GM12878 (cell line): ENCODE results near the gene SMYD5. TPM values are rescaled to one million over a fixed set of nuclear protein-coding genes. Genes with fewer than 3 reads are reported as not detected.

Experiments
- ATAC-seq: fragments of 200-7000 bp; cut with Tn5 transposase; 3 replicates; pipeline ENCODE4 v1.9.1; 2020; ENCODE audit warnings: mild to moderate bottlenecking, moderate library complexity
- BruUV-seq: library from RNA; stranded (reverse); fragments of 400-500 nt; replicated peaks from 2 replicates; lab custom pipeline; 2021; lab: Mats Ljungman, UMichigan
- CTCF ChIA-PET: fragments of 300-600 bp; sonication (Branson Sonifier 250); formaldehyde crosslinking; extraction: SDS; loops from one replicate; lab custom pipeline; 2021; ENCODE audit warnings: inconsistent platforms; lab: Yijun Ruan, JAX
- POLR2A ChIA-PET: fragments of 350-600 bp; formaldehyde crosslinking; extraction: SDS; loops from one replicate; lab custom pipeline; 2021; ENCODE audit warnings: inconsistent platforms; lab: Charles Lee
- RAD21 ChIA-PET: fragments of 300-600 bp; sonication (Branson Sonifier 250); formaldehyde crosslinking; loops from one replicate; lab custom pipeline; 2023; ENCODE audit warnings: antibody characterized with exemption; ENCODE audit not compliant: unreplicated experiment; lab: Charles Lee
- SMC1A ChIA-PET: fragments of 300-600 bp; sonication (Branson Sonifier 250); formaldehyde crosslinking; loops from one replicate; lab custom pipeline; 2023; ENCODE audit not compliant: unreplicated experiment, uncharacterized antibody; lab: Charles Lee
- DNase-seq: peaks from one replicate; pipeline ENCODE4 v3.0.0-alpha.2; 2011; ENCODE audit warnings: low read depth, low spot score
- FAIRE-seq: peaks from 3 replicates; lab custom pipeline; 2011; peaks lifted over from hg19 to GRCh38; lab: Jason Lieb, UNC
- H2AFZ ChIP-seq: 2 replicates; pipeline ENCODE4 v1.6.0; 2011; ENCODE audit warnings: low read depth, low read length, control low read depth; ENCODE audit not compliant: control insufficient read depth
- H3K27ac ChIP-seq: 2 replicates; pipeline ENCODE4 v1.5.1; 2011; ENCODE audit warnings: control low read depth; ENCODE audit not compliant: control insufficient read depth, insufficient read depth
- H3K27me3 ChIP-seq, 2 experiments: replicated peaks in 1 of 2; 2 replicates each; pipeline versions ENCODE4 v1.6.0 to v1.6.1; 2011; ENCODE audit warnings: low read length in 1 of 2; ENCODE audit not compliant: control insufficient read depth in 2 of 2, insufficient read depth in 2 of 2
- H3K36me3 ChIP-seq, 2 experiments: 2 replicates each; pipeline ENCODE4 v1.5.1; 2011; ENCODE audit warnings: low read length in 1 of 2; ENCODE audit not compliant: control insufficient read depth in 2 of 2, insufficient read depth in 2 of 2
- H3K4me1 ChIP-seq: 2 replicates; pipeline ENCODE4 v1.6.1; 2011; ENCODE audit warnings: mild to moderate bottlenecking, low read length, moderate library complexity, mixed read lengths; ENCODE audit not compliant: control insufficient read depth, insufficient read depth
- H3K4me2 ChIP-seq: 2 replicates; pipeline ENCODE4 v1.6.0; 2011; ENCODE audit warnings: control low read depth; ENCODE audit not compliant: control insufficient read depth, insufficient read depth
- H3K4me3 ChIP-seq: fragments of 200-600 bp; sonication (generic); 2 replicates; pipeline ENCODE4 v1.5.1; 2016
- H3K79me2 ChIP-seq: 2 replicates; pipeline ENCODE4 v1.6.0; 2011; ENCODE audit warnings: low read length; ENCODE audit not compliant: control insufficient read depth, insufficient read depth
- H3K9ac ChIP-seq: 2 replicates; pipeline ENCODE4 v1.8.0; 2011; ENCODE audit warnings: low read length, control low read depth, mixed read lengths; ENCODE audit not compliant: control insufficient read depth, insufficient read depth
- H3K9me3 ChIP-seq: replicated peaks from 3 replicates; pipeline ENCODE4 v1.5.1; 2011; ENCODE audit warnings: mild to moderate bottlenecking, low read length; ENCODE audit not compliant: control insufficient read depth, insufficient read depth
- H4K20me1 ChIP-seq: 2 replicates; pipeline ENCODE4 v1.6.0; 2011; ENCODE audit not compliant: control insufficient read depth, insufficient read depth
- CBFB ChIP-seq: IDR thresholded peaks from 2 replicates; pipeline ENCODE4 v1.6.1; 2016; ENCODE audit warnings: antibody characterized with exemption, low read depth
- EP300 ChIP-seq, 2 experiments: fragments of 150-350 bp in 1 of 2; IDR thresholded peaks; 2 replicates each; pipeline ENCODE4 v1.6.1; 2011 to 2012; ENCODE audit warnings: low read depth in 2 of 2, low read length in 2 of 2, borderline replicate concordance in 1 of 2, improper control_type of control experiment in 1 of 2, inconsistent platforms in 1 of 2; ENCODE audit not compliant: control insufficient read depth in 1 of 2
- FOXK2 ChIP-seq: fragments of 450-650 bp; IDR thresholded peaks from 2 replicates; pipeline ENCODE4 v1.6.1; 2017; ENCODE audit warnings: mild to moderate bottlenecking, moderate library complexity
- HDAC6 ChIP-seq: fragments of 200-600 bp; sonication (generic); IDR thresholded peaks from one replicate; pipeline ENCODE4 v1.8.0; 2017; ENCODE audit warnings: antibody characterized with exemption; ENCODE audit not compliant: unreplicated experiment
- MAX ChIP-seq: IDR thresholded peaks from 2 replicates; pipeline ENCODE4 v1.6.1; 2012; ENCODE audit warnings: low read depth, low read length, improper control_type of control experiment
- MEF2A ChIP-seq: IDR thresholded peaks from 2 replicates; pipeline ENCODE4 v1.6.1; 2011; ENCODE audit warnings: low read depth, mild to moderate bottlenecking, low read length, moderate library complexity; ENCODE audit not compliant: insufficient read depth
- PBX3 ChIP-seq: IDR thresholded peaks from 2 replicates; pipeline ENCODE4 v1.6.1; 2011; ENCODE audit warnings: mild to moderate bottlenecking, low read depth, low read length, moderate library complexity; ENCODE audit not compliant: insufficient replicate concordance
- PKNOX1 ChIP-seq: fragments of 450-650 bp; IDR thresholded peaks from 2 replicates; pipeline ENCODE4 v1.6.1; 2016; ENCODE audit warnings: mild to moderate bottlenecking
- POLR2AphosphoS2 ChIP-seq: IDR thresholded peaks from 2 replicates; pipeline ENCODE4 v1.6.1; 2011; ENCODE audit warnings: low read depth, mild to moderate bottlenecking, low read length, improper control_type of control experiment, moderate library complexity
- RB1 ChIP-seq: fragments of 450-650 bp; formaldehyde crosslinking; IDR thresholded peaks from 2 replicates; pipeline ENCODE4 v1.6.1; 2017; ENCODE audit warnings: mild to moderate bottlenecking, borderline replicate concordance
- SIN3A ChIP-seq: IDR thresholded peaks from 2 replicates; pipeline ENCODE4 v1.6.1; 2012; ENCODE audit warnings: low read depth, low read length, improper control_type of control experiment
- SIX5 ChIP-seq: IDR thresholded peaks from 2 replicates; pipeline ENCODE4 v1.6.1; 2011; ENCODE audit warnings: mild to moderate bottlenecking, low read depth, low read length, moderate library complexity; ENCODE audit not compliant: severe bottlenecking
- SUZ12 ChIP-seq: fragments of 200-600 bp; sonication (generic); IDR thresholded peaks from one replicate; pipeline ENCODE4 v1.6.1; 2018; ENCODE audit warnings: antibody characterized with exemption, mild to moderate bottlenecking; ENCODE audit not compliant: unreplicated experiment
- TCF7 ChIP-seq: IDR thresholded peaks from 2 replicates; pipeline ENCODE4 v1.6.1; 2014; ENCODE audit warnings: antibody characterized with exemption, borderline replicate concordance
- ZNF622 ChIP-seq: fragments of 450-650 bp; IDR thresholded peaks from 2 replicates; pipeline ENCODE4 v1.6.1; 2017; ENCODE audit warnings: mild to moderate bottlenecking, inconsistent platforms
- WGBS: methylation state at CpG from one replicate; pipeline ENCODE4 v1.1.6; 2016; ENCODE audit warnings: low lambda C conversion rate; ENCODE audit not compliant: insufficient replicate concordance, insufficient coverage; ENCODE audit errors: missing lambda C conversion rate; 5-methylcytosine and 5-hydroxymethylcytosine counted together
- in situ Hi-C: fragments of 300-500 bp; cut with MboI; formaldehyde crosslinking; loops from 9 replicates; pipeline ENCODE4 v1.14.3; 2018; ENCODE audit warnings: mixed read lengths
- intact Hi-C: fragments of 100-400 bp; cut with micrococcal nuclease; formaldehyde crosslinking; loops from one replicate; pipeline ENCODE4 v1.14.2; 2022; ENCODE audit not compliant: unreplicated experiment
- polyA plus RNA-seq, 11 experiments: library from polyadenylated mRNA; depleted of rRNA in 4 of 11; unstranded in 6 of 11; stranded (reverse) in 5 of 11; fragments of >200 nt; fragmentation: Nextera tagmentation in 4 of 11; fragmentation: Illumina TruSeq in 1 of 11; extraction: Ambion mirVana in 4 of 11; extraction: Trizol in 1 of 11; gene quantifications; 1 replicate in 1 of 11; 2 replicates in 10 of 11; pipeline versions ENCODE4 v1.2.1 to v1.2.3, GENCODE V29; 2011 to 2016; ENCODE audit warnings: inconsistent platforms in 2 of 11, missing spikeins in 2 of 11, low read depth in 1 of 11
- total RNA-seq, 4 experiments: library from RNA; depleted of rRNA in 3 of 4; stranded (reverse); fragments of >200 nt in 3 of 4; fragmentation: Illumina TruSeq in 1 of 4; extraction: Trizol in 1 of 4; gene quantifications; 2 replicates each; pipeline versions ENCODE4 v1.2.1 to v1.2.3, GENCODE V29; 2013 to 2021
- TF ChIP-seq, protein P1 (sequence below): fragments of 150-350 bp; IDR thresholded peaks from 2 replicates; pipeline ENCODE4 v1.6.1; 2016; ENCODE audit warnings: low read depth, low read length

Gene SMYD5
- total and polyA plus RNA-seq, 10 of the 15 experiments (the other 5 are each of a cell fraction or from before 2014, with no cell fraction given) = 6.1 to 35.3 (median 26.4) TPM

- FAIRE-seq (peak; percentile 93), ATAC-seq (peak; percentile 93), DNase-seq (peak; percentile 97)
- BruUV-seq = no TSS peak
- Histone ChIP-seq H3K27me3 (no peaks in the 10 kb centered on the region), H3K36me3 (peaks cover 0 to 6% of the 10 kb centered on the region in 2 experiments; a peak in 2 of 4 replicates), H3K4me3 (peak within 1 kb of the TSS; percentile 78), H3K4me1 (peaks cover 4% of the 10 kb centered on the region), H3K79me2 (peaks cover 42% of the 10 kb centered on the region), H4K20me1 (0 out of 2 replicates have a peak, but pooled peaks cover 4% of the 10 kb centered on the region), H3K4me2 (peak within 1 kb of the TSS; percentile 99), H3K9me3 (no peaks in the 10 kb centered on the region), H3K9ac (peak within 1 kb of the TSS; percentile 82), H2AFZ (peak within 1 kb of the TSS; percentile 100), H3K27ac (peak within 1 kb of the TSS; percentile 91)
- ChIA-PET POLR2A (interaction anchor here (0.5 to 3.4 kb wide), 9 partner anchors 12 to 58 kb away, joined by 3 to 14 read pairs (median 4); partner anchors contain the start of genes FBXO41 and SMYD5), CTCF (interaction anchor here (0.9 to 9.8 kb wide), 6 partner anchors 14 to 127 kb away, joined by 3 to 99 read pairs (median 8); partner anchors contain the start of genes EGR4, FBXO41 and SMYD5), SMC1A (interaction anchor here (0.8 to 2.4 kb wide), 6 partner anchors 11 to 57 kb away, joined by 3 to 10 read pairs (median 4); no protein-coding TSS in a partner anchor), RAD21 (interaction anchor here (0.5 to 3.2 kb wide), 9 partner anchors 11 to 1719 kb away, joined by 3 to 22 read pairs (median 4); partner anchors contain the start of genes FBXO41 and SMYD5)
- under 1% methylated on average over 56 of the region's 67 CpGs for WGBS
- intact Hi-C loops (loop anchor here (5.0 kb wide), 1 partner anchor 154 kb away; the partner anchor contains the start of gene ALMS1), in situ Hi-C loops (no loop called here)
- TF ChIP-seq HDAC6 = peak; percentile 52
- TF ChIP-seq, protein P1, sequence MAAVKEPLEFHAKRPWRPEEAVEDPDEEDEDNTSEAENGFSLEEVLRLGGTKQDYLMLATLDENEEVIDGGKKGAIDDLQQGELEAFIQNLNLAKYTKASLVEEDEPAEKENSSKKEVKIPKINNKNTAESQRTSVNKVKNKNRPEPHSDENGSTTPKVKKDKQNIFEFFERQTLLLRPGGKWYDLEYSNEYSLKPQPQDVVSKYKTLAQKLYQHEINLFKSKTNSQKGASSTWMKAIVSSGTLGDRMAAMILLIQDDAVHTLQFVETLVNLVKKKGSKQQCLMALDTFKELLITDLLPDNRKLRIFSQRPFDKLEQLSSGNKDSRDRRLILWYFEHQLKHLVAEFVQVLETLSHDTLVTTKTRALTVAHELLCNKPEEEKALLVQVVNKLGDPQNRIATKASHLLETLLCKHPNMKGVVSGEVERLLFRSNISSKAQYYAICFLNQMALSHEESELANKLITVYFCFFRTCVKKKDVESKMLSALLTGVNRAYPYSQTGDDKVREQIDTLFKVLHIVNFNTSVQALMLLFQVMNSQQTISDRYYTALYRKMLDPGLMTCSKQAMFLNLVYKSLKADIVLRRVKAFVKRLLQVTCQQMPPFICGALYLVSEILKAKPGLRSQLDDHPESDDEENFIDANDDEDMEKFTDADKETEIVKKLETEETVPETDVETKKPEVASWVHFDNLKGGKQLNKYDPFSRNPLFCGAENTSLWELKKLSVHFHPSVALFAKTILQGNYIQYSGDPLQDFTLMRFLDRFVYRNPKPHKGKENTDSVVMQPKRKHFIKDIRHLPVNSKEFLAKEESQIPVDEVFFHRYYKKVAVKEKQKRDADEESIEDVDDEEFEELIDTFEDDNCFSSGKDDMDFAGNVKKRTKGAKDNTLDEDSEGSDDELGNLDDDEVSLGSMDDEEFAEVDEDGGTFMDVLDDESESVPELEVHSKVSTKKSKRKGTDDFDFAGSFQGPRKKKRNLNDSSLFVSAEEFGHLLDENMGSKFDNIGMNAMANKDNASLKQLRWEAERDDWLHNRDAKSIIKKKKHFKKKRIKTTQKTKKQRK = peak; percentile 90
- no peak for TF ChIP-seq POLR2AphosphoS2
- TF ChIP-seq EP300 (IDR thresholded peaks at IDR 0.05; ENCODE audit: borderline replicate concordance in 1 of 2, control insufficient read depth in 1 of 2, low read depth in 2 of 2, low read length in 2 of 2) = no peak
- TF ChIP-seq SUZ12 = no peak
- no peak for TF ChIP-seq MEF2A
- TF ChIP-seq MAX = peak; percentile 83
- TF ChIP-seq CBFB = no peak
- TF ChIP-seq RB1 = peak; percentile 7
- TF ChIP-seq SIX5 = no peak
- peak; percentile 98 for TF ChIP-seq PKNOX1
- no peak for TF ChIP-seq TCF7
- peak; percentile 96 for TF ChIP-seq PBX3
- TF ChIP-seq SIN3A = peak; percentile 90
- no peak; the same call in 1 of the 2 replicates for TF ChIP-seq FOXK2
- no peak for TF ChIP-seq ZNF622
Measured at GRCh38 chr2:73233154-73233931, 19.3 kb downstream of the SMYD5 start, which contains the start of gene PRADC1. PRADC1 (minus strand) TSS chr2:73233239; CDS start chr2:73233160, 79 bp downstream.
